ENCODE measurements around the gene THUMPD1.
"Not testable (repeated sequence)": the region's sequence is repeated elsewhere in the genome, so short reads cannot be mapped to it uniquely, and the experiment has no call there.

Gene THUMPD1

GRCh38 chr16:20741554-20742285, at the start of gene THUMPD1:
TSS of gene THUMPD1 (minus strand) at chr16:20741818. CDS start at chr16:20741739, 79 bp downstream.
- peak; percentile 97 for DNase-seq (ENCODE audit: low spot score)

DNA sequence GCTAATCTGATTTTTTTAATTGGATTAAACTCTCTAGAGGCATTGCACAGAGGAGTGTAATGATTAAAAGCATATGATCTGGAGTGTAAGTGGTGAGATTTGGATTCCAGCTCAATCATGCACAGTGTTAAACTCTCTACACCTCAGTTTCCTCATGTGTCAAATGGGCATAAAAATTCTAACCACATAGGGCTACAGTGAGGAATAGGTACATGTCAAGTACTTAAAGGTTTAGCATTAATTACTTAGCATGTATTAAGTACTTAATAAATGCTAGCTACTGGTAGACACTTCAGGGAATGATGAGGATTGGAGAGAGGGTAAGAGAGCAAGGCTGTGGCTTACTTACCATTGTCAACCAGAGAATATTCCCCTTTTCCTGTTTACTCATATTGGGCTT, 47.5 kb upstream of the THUMPD1 start:
- DNase-seq (ENCODE audit: low spot score), result no peak

DNA sequence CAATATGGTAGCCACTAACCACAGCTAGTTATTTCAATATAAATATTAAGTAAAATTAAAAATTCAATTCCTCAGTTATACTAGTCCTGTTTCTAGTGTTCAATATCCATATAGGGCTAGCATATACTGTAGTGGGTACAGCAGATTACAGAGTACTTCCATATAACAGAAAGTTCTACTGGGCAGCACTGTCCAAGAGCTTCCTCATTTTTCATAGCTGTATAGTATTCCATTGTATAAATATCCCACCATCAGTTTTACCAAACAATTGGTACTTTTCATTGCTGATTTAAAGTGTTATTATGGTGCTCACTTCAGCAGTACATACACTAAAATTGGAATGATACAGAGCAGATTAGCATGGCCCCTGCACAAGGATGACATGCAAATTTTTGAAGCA, 42.6 kb upstream of the THUMPD1 start:
- no peak for DNase-seq (ENCODE audit: low spot score)

DNA sequence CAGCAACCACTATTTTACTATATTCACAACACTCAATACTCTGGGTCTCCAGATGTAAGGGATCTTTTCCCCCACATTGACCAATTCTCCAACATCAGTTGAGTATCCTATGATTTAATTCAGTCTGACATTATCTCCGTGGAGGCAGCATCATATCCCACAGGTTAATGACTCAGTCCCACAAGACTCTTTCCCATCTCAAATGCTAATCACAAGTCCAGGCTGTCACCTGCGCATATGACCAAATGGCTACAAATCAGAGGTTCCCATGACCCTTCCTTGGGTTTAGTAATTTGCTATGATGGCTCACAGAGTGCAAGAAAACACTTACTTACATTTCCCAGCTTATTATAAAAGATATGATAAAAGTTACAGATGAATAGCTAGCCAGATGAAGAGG, 40.9 kb upstream of the THUMPD1 start:
- no peak for DNase-seq (ENCODE audit: low spot score)

GRCh38 chr16:20781697-20782096, 40.1 kb upstream of the THUMPD1 start:
- DNase-seq (ENCODE audit: low spot score), result no peak

DNA sequence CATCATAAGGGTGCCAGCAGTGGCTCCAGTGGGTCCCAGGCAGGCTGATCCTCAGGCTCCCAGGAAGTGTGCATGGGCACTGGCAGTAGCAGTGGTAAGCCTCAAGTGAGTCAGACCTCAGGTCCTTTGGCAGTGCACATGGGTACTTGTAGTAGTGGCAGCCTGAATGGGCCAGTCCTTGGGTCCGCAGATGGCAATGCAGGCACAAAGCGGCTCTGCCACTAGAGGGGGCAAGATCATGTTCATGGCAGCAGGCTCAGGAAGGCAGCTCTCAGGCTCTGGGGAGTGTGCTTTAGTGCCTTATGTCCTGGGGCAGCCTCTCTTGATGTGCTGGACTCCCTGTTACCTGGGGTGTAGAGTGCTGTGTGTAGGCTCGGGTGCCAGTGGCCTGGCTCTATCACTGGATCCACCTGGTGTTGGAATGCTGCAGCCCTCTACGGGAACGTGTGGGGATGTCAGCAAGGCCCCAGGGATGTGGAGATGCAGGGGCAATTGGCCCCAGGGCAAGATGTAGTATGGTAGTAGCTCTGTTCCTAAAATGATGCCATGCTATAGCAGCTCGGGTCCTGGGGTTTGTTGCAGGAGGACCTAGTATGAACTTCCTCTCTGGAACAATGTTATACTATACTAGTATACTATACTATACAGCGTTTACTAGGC, 33.2 kb upstream of the THUMPD1 start:
- peak; percentile 47 for DNase-seq (ENCODE audit: low spot score)

- DNase-seq (ENCODE audit: low spot score), result no peak
Measured at GRCh38 chr16:20773679-20774078, 32.1 kb upstream of the THUMPD1 start.

DNA sequence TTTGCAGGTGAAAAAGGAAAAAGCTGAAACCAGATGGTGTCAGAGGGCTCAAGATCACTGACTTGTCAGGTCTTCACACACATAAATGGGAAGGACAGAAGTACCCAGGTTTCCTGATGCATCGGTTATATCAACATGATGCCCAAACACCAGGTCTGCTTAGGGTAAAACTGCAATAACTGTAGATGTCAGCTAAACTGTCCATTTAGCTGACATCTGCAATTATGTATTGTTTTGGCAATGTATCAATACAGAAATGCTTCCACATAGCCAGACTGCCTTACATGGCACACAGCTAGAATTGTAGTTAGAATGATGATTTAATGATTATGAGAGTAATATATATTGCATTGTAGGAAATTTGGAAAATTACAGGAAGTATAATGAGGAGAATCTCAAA, 27.2 kb upstream of the THUMPD1 start:
- no peak for DNase-seq (ENCODE audit: low spot score)

- DNase-seq (ENCODE audit: low spot score), result no peak
Measured at GRCh38 chr16:20768121-20768520, 26.5 kb upstream of the THUMPD1 start.

GRCh38 chr16:20767577-20767976, 26.0 kb upstream of the THUMPD1 start:
- DNase-seq (ENCODE audit: low spot score), result no peak

DNA sequence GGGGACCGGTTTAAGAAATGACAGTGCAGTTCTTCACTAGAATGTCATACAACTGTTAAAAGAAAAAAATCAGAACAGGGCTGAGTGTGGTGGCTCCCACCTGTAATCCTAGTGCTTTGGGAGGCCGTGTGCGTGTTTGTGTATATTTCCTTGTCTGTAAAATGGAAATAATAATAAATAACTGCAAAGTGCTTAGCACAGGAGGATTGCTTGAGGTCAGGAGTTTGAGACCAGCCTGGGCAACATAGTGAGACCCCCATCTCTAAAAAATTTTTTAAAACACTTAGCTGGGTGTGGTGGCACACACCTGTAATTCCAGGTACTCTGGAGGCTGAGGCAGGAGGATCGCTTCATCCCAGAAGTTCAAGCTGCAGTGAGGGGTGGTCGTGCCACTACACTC, 24.7 kb upstream of the THUMPD1 start:
- DNase-seq (ENCODE audit: low spot score), result no peak

DNA sequence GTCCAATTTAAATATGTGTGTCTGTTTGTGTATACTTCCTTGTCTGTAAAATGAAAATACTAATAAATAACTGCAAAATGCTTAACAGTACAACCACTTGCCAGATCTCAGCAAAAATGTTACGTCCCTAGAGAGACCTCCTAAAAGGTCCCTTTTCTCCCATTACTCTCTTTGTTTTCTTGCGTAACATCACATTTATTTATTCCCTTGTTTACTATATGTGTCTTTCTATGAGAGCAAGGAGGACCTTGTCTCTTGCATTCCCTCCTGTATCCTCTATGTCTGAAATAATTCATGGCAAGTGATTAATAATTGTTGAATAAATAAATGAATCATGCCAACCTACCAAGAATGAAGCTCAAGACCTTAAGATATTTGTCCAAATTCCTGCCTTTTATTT, 24.1 kb upstream of the THUMPD1 start:
- no peak for DNase-seq (ENCODE audit: low spot score)

GRCh38 chr16:20764448-20764847, 22.8 kb upstream of the THUMPD1 start:
- not testable (repeated sequence) for DNase-seq (ENCODE audit: low spot score)

DNA sequence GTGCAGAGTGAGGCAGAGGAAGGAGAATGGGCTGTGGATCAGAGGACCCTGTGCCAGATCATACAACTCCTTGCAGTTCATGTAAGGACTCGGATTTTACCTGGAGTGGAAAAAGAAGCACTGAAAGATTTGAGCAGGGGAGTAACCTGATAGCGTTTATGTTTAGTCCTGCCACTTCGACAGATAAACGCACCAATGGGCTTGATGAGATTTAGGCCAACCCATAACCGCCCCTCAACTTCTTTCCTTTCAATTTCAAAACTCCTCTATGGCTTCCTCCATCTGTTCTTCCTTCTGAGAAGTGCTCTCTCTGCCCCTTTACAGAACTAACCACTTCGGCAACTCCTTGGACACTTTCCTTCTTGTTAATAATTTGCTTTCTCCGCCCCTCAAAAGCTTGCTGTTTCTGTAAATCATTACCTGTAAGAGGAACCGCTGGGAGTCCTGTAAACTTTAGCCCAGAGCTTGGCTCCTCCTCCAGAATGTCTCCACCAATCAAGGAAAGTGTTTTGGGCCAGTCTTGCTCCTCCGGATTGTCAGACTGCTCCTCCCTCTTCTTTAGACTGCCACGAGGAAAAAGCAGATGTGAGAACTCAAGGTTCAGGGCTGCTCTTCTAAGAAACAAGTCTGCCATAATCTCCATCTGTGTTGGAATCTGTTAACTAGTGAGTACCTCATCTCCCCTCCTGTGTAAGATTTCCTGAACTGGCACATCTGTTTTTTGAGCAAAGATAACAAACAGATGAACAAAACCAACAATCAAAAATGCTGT, 22.0 kb upstream of the THUMPD1 start, which contains the start of gene ACSM3:
Gene ACSM3, plus strand, starts transcription at position 554 of the 772 bp plus-strand sequence. CDS start 6,021 bp downstream, outside the sequence.
- DNase-seq (ENCODE audit: low spot score), result peak; percentile 80

DNA sequence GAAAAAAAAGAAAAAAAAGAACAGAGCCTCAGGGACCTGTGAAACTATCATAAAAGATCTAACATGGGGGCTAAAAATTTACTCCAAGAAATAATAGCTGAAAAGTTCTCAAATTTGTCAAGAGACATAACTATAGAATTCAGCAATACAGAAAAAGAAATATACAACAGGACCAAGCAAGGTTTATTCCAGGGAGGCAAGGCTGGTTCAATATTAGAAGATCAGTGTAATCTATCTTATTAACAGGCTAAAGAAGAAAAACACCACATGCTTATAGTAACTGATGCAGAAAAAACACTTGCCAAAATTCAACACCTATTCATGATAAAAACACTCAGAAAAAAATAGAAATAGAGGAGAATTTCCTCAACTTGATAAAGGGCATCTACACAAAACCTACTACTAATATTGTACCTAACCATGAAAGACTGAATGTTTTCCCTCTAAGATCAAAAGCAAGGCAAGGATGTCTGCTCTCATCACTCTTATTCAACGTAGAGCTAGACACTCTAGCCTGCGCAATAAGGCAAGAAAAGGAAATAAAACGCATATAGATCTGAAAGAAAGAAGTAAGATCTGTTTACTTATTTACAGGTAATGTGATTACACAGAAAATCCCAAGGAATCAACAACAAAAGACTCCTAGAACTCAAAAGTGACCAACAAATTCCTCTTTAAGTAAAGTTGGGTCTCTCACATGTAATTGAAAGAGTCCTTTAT, 20.9 kb upstream of the THUMPD1 start:
- DNase-seq (ENCODE audit: low spot score), result no peak

GRCh38 chr16:20761175-20761574, 19.6 kb upstream of the THUMPD1 start:
- DNase-seq (ENCODE audit: low spot score), result no peak

GRCh38 chr16:20760346-20760745, 18.7 kb upstream of the THUMPD1 start:
- DNase-seq (ENCODE audit: low spot score), result no peak

- DNase-seq (ENCODE audit: low spot score), result not testable (repeated sequence)
Measured at GRCh38 chr16:20755799-20756198, 14.2 kb upstream of the THUMPD1 start.

DNA sequence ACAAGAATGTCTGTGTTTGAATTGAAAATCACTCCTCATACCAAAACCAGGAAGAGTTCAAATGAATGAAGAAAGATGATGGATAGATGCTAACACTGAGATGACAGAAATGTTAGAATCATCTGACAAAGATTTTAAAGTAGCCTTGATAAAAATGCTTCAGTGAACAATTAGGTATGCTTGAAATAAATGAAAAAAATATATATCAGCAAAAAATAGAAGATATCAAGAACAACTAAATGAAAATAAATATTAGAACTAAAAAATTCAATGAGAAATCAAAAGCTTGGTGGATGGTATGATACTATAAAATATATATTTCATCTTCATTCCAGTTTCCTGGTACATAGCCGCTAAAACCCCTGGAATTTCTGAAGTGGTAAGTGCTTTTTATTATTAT, 13.6 kb upstream of the THUMPD1 start:
- DNase-seq (ENCODE audit: low spot score), result no peak

DNA sequence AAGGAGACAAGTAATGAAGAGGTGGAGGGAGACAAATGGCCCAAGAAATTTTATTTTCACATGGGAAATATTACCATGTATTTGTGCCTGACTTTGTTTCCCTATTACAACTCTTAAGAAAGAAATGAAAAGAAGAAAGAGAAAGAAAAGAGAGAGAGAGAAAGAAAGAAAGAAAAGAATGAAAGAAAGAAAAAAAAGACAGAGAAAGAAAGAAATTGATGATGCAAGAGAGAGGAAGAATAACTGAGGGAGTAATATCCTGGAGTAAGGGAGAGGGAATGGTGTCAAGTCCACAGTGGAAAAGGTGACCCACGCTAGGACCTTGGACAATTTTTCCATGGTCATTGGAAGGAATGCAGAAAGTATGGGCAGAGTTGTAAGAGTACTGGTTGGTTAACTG, 12.1 kb upstream of the THUMPD1 start:
- DNase-seq (ENCODE audit: low spot score), result no peak

- no peak for DNase-seq (ENCODE audit: low spot score)
Measured at GRCh38 chr16:20750558-20750957, 8.9 kb upstream of the THUMPD1 start.

GRCh38 chr16:20749474-20749873, 7.9 kb upstream of the THUMPD1 start:
- no peak for DNase-seq (ENCODE audit: low spot score)
